DOHH2 (cell line): Measurements from ENCODE around the gene TM4SF4.

Experiments
- CTCF ChIP-seq: fragments of 200-600 bp; sonication (generic); IDR thresholded peaks from one replicate; pipeline ENCODE4 v1.5.1; 2014; ENCODE audit warnings: antibody characterized with exemption, mild to moderate bottlenecking, low read depth, low read length; ENCODE audit not compliant: poor library complexity, severe bottlenecking
- EZH2phosphoT487 ChIP-seq: fragments of 200-600 bp; sonication (generic); IDR thresholded peaks from 2 replicates; pipeline ENCODE4 v1.6.1; 2017; ENCODE audit warnings: borderline replicate concordance, mild to moderate bottlenecking, antibody characterized with exemption, low read length, moderate library complexity, mixed read lengths

GRCh38 chr3:149527531-149528339 lies 53.2 kb downstream of the TM4SF4 start:
- TF ChIP-seq CTCF (no peak), EZH2phosphoT487 (no peak)
